OCI-LY3 (cell line): Measurements from ENCODE around the gene SMURF2.

Experiments used
- CTCF ChIP-seq: fragments of 200-600, 300-600 bp; sonication (generic); IDR thresholded peaks from 2 replicates; pipeline ENCODE4 v1.5.1; 2014; ENCODE audit warnings: antibody characterized with exemption, low read length, low read depth
- EZH2phosphoT487 ChIP-seq: fragments of 200-600 bp; shearing (Covaris generic); IDR thresholded peaks from 2 replicates; pipeline ENCODE4 v1.6.1; 2018; ENCODE audit warnings: antibody characterized with exemption, mixed run types, low read depth

DNA sequence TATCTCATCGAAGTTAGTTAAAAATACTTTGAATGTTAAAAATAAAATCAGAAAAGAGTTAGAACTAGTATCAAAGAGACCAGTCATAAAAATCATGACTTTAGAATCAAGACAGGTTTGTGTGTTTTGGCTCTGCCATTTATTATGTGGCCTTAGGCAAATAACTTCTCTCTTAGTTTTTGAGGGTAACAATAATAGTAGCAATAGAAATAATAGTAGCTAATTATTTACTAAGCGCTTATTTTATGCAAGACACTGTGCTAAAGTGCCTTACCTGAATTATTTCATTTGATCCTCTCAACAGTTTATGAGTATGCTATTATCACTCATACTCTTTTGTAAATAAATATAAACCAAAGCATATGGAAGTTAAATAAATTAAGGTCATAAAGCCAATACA, 77.0 kb downstream of the SMURF2 start:
- TF ChIP-seq CTCF (no peak), EZH2phosphoT487 (no peak)
